Panc1 (cell line): ENCODE measurements around the gene NREP.

Experiments used
- POLR2AphosphoS5 ChIP-seq: IDR thresholded peaks from 2 replicates; pipeline ENCODE4 v1.6.1; 2012; ENCODE audit warnings: mild to moderate bottlenecking, low read depth, low read length, moderate library complexity
- TF ChIP-seq, protein P1 (sequence below): fragments of 450-650 bp; IDR thresholded peaks from 2 replicates; pipeline ENCODE4 v1.5.1; 2017; ENCODE audit warnings: mild to moderate bottlenecking

DNA sequence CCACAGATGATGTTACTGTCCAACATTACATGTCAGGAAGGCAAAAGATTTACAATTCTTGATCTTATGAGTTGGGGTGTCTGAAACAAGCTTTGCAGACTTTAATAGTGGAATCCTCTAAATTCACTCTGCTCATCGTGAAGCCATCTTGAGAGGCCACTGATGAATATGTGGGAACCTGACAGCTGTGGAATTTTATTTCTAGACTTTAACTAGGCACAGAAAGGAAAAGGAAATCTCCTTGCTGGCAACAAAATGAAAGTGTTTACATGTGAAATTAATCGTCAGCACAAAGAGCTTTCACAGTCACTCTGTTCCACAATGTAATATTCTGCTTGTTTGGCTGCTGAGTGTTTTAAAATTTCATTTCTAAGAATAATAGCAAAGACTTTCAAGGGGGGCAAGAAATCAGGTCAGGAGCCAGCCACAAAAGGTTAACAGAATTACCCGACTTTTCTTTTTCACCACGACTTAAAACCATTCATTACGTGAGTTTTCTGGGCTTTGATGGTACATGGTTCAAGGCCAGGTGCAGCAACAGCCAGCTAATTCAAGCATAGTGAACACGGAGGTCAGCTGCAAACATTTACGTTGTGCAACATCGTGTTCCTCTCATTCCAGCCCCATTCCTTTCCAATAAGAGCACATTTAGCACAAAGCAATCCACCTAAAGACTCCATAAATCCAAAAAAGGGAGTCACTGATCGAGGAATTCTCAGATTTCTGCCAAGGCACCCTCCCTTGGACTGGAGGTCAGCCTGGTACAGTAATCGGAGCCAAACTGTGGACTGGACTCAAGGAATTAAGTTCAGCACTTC is 14.6 kb downstream of the NREP start:
- TF ChIP-seq, protein P1, sequence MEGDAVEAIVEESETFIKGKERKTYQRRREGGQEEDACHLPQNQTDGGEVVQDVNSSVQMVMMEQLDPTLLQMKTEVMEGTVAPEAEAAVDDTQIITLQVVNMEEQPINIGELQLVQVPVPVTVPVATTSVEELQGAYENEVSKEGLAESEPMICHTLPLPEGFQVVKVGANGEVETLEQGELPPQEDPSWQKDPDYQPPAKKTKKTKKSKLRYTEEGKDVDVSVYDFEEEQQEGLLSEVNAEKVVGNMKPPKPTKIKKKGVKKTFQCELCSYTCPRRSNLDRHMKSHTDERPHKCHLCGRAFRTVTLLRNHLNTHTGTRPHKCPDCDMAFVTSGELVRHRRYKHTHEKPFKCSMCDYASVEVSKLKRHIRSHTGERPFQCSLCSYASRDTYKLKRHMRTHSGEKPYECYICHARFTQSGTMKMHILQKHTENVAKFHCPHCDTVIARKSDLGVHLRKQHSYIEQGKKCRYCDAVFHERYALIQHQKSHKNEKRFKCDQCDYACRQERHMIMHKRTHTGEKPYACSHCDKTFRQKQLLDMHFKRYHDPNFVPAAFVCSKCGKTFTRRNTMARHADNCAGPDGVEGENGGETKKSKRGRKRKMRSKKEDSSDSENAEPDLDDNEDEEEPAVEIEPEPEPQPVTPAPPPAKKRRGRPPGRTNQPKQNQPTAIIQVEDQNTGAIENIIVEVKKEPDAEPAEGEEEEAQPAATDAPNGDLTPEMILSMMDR: no peak
- TF ChIP-seq POLR2AphosphoS5: no peak
